MM.1S (cell line): ENCODE results near the gene CEP70.

Experiments used
- DNase-seq: peaks from one replicate; pipeline ENCODE4 v3.0.0-alpha.2; 2015
- H2AFZ ChIP-seq: fragments of 300-600 bp; sonication (generic); 2 replicates; pipeline ENCODE4 v1.6.0; 2016; ENCODE audit warnings: antibody characterized with exemption, low read length
- H3F3A ChIP-seq: fragments of 300-600 bp; sonication (generic); 2 replicates; pipeline ENCODE4 v1.6.1; 2016; ENCODE audit warnings: mild to moderate bottlenecking, antibody characterized with exemption, low read length, moderate library complexity, mixed read lengths; ENCODE audit not compliant: insufficient read depth
- H3K27ac ChIP-seq: fragments of 300-600 bp; sonication (generic); 2 replicates; pipeline ENCODE4 v1.5.1; 2016; ENCODE audit warnings: mild to moderate bottlenecking, low read length
- H3K27me3 ChIP-seq: fragments of 300-600 bp; sonication (generic); replicated peaks from 2 replicates; pipeline ENCODE4 v1.6.0; 2016; ENCODE audit warnings: low read length; ENCODE audit not compliant: insufficient read depth
- H3K36me3 ChIP-seq: fragments of 300-600 bp; sonication (generic); replicated peaks from 2 replicates; pipeline ENCODE4 v1.6.1; 2016; ENCODE audit warnings: mild to moderate bottlenecking, low read length, mixed read lengths; ENCODE audit not compliant: insufficient read depth
- H3K4me1 ChIP-seq: fragments of 300-600 bp; sonication (generic); 2 replicates; pipeline ENCODE4 v1.6.1; 2016; ENCODE audit warnings: low read length, mixed read lengths
- H3K4me2 ChIP-seq: fragments of 300-600 bp; sonication (generic); 2 replicates; pipeline ENCODE4 v1.6.0; 2016; ENCODE audit warnings: low read depth, low read length
- H3K4me3 ChIP-seq: fragments of 300-600 bp; sonication (generic); 2 replicates; pipeline ENCODE4 v1.5.1; 2016; ENCODE audit warnings: low read length, mixed read lengths
- H3K79me2 ChIP-seq: fragments of 300-600 bp; sonication (generic); 2 replicates; pipeline ENCODE4 v1.6.1; 2016; ENCODE audit warnings: mixed run types, low read length, mixed read lengths
- H3K9ac ChIP-seq: fragments of 300-600 bp; sonication (generic); 2 replicates; pipeline ENCODE4 v1.6.1; 2016; ENCODE audit warnings: low read length, mixed read lengths
- H3K9me2 ChIP-seq: fragments of 300-600 bp; sonication (generic); replicated peaks from 2 replicates; pipeline ENCODE4 v1.6.1; 2016; ENCODE audit warnings: mild to moderate bottlenecking, low read length, mixed read lengths; ENCODE audit not compliant: insufficient read depth
- H3K9me3 ChIP-seq: fragments of 300-600 bp; sonication (generic); replicated peaks from 2 replicates; pipeline ENCODE4 v1.6.1; 2016; ENCODE audit warnings: mild to moderate bottlenecking, low read length, mixed read lengths; ENCODE audit not compliant: insufficient read depth
- H4K20me1 ChIP-seq: fragments of 300-600 bp; sonication (generic); 2 replicates; pipeline ENCODE4 v1.6.1; 2016; ENCODE audit warnings: mild to moderate bottlenecking, low read length, moderate library complexity, mixed read lengths; ENCODE audit not compliant: insufficient read depth
- EZH2 ChIP-seq: fragments of 300-600 bp; sonication (generic); optimal IDR thresholded peaks from 2 replicates; pipeline ENCODE3; 2017; ENCODE audit warnings: low read depth, mild to moderate bottlenecking, antibody characterized with exemption, low read length, mixed read lengths
- EZH2phosphoT487 ChIP-seq: fragments of 300-600 bp; sonication (generic); IDR thresholded peaks from 2 replicates; pipeline ENCODE4 v1.6.1; 2018; ENCODE audit warnings: antibody characterized with exemption, low read length
- TF ChIP-seq, protein P1 (sequence below): fragments of 300-600 bp; sonication (generic); IDR thresholded peaks from 2 replicates; pipeline ENCODE4 v1.5.1; 2016; ENCODE audit warnings: antibody characterized with exemption, low read length, mixed read lengths

Gene CEP70

DNA sequence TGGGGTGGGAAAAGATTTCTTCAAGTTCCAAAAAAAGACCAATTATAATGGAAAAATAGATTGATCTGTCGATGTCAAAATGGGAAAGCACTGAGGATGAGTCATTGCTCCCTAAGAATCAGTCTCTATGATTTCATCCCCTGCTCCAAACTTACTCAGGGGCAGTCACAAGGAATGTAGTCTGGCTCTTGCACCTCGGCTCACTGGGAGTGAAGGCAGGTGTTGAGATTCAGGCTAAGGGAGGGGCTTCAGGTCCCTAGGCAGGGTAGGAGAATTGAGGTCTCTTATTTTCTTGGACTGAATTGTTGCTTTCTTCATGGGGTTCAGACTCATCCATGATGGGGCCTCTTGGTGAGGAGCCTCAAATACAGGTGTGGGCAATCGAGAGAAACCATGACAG lies 145.4 kb downstream of the CEP70 start:
- TF ChIP-seq EZH2phosphoT487 (no peak), EZH2 (no peak)
- TF ChIP-seq, protein P1, sequence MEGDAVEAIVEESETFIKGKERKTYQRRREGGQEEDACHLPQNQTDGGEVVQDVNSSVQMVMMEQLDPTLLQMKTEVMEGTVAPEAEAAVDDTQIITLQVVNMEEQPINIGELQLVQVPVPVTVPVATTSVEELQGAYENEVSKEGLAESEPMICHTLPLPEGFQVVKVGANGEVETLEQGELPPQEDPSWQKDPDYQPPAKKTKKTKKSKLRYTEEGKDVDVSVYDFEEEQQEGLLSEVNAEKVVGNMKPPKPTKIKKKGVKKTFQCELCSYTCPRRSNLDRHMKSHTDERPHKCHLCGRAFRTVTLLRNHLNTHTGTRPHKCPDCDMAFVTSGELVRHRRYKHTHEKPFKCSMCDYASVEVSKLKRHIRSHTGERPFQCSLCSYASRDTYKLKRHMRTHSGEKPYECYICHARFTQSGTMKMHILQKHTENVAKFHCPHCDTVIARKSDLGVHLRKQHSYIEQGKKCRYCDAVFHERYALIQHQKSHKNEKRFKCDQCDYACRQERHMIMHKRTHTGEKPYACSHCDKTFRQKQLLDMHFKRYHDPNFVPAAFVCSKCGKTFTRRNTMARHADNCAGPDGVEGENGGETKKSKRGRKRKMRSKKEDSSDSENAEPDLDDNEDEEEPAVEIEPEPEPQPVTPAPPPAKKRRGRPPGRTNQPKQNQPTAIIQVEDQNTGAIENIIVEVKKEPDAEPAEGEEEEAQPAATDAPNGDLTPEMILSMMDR, result no peak
- H3F3A ChIP-seq, result no peaks in the 10 kb centered on the region
- no peaks in the 10 kb centered on the region for H3K9me3 ChIP-seq
- H2AFZ ChIP-seq, result no peak overlapping the region
- no peaks in the 10 kb centered on the region for H3K4me1 ChIP-seq
- no peak overlapping the region for H3K4me2 ChIP-seq
- DNase-seq, result no peak
- H3K9me2 ChIP-seq, result no peaks in the 10 kb centered on the region
- H3K79me2 ChIP-seq, result no peaks in the 10 kb centered on the region
- H3K27me3 ChIP-seq, result no peaks in the 10 kb centered on the region
- H3K36me3 ChIP-seq, result no peaks in the 10 kb centered on the region
- H3K4me3 ChIP-seq, result no peak overlapping the region
- H4K20me1 ChIP-seq, result no peaks in the 10 kb centered on the region
- H3K9ac ChIP-seq, result no peak overlapping the region
- no peak overlapping the region for H3K27ac ChIP-seq

DNA sequence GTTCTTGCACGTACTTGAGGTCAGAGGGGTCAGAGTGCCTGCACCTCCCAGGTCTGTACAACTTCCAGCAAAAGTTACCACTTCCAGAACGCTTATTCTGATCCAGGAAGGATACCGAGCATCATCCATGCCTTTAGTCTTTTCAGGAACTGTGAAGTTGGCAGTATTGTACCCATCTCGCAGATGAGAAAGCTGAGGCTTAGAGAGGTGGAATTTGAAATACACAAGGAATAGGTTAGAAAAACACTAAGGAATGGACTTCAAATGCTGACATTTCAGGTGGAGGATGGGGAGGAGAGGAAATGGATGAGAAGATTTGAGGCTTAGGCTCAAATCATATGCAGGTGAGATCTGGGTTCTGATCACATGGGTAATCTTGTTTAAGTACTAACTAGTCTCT lies 148.4 kb downstream of the CEP70 start:
- H3K36me3 ChIP-seq, result no peaks in the 10 kb centered on the region
- no peaks in the 10 kb centered on the region for H3K79me2 ChIP-seq
- H3K9ac ChIP-seq, result no peak overlapping the region
- H3K4me2 ChIP-seq, result no peak overlapping the region
- H3F3A ChIP-seq, result no peaks in the 10 kb centered on the region
- no peaks in the 10 kb centered on the region for H3K27me3 ChIP-seq
- no peaks in the 10 kb centered on the region for H3K9me3 ChIP-seq
- no peaks in the 10 kb centered on the region for H4K20me1 ChIP-seq
- DNase-seq, result no peak
- H2AFZ ChIP-seq, result no peak overlapping the region
- no peak overlapping the region for H3K27ac ChIP-seq
- no peaks in the 10 kb centered on the region for H3K4me1 ChIP-seq
- TF ChIP-seq EZH2phosphoT487, result no peak
- TF ChIP-seq, protein P1, result no peak
- no peak for TF ChIP-seq EZH2
- no peak overlapping the region for H3K4me3 ChIP-seq
- H3K9me2 ChIP-seq, result no peaks in the 10 kb centered on the region

DNA sequence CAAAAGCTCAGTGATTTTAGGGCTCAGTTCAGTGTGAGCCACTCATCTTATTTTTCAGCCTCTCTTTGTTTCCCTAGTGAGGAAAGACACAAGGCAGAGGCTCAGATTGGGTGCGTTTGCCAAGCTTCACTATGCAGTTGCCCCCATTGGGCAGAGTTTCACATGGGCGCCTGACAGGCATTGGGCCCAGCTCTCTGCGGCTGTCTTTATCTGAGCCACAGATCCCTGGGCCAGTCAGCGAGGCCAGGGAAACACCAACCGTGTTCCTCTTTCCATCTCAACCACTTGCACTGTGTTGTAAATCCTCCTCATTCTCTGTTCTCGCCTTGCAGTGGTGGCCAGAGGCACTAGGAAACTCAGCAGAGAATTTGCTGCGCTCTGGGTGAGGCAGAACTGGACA lies 148.8 kb downstream of the CEP70 start:
- no peaks in the 10 kb centered on the region for H3K9me2 ChIP-seq
- TF ChIP-seq EZH2phosphoT487 (no peak), EZH2 (no peak)
- TF ChIP-seq, protein P1, result no peak
- H3K4me2 ChIP-seq, result no peak overlapping the region
- no peaks in the 10 kb centered on the region for H3K27me3 ChIP-seq
- no peak for DNase-seq
- no peak overlapping the region for H3K27ac ChIP-seq
- no peak overlapping the region for H2AFZ ChIP-seq
- no peak overlapping the region for H3K9ac ChIP-seq
- no peaks in the 10 kb centered on the region for H3K4me1 ChIP-seq
- H3K9me3 ChIP-seq, result no peaks in the 10 kb centered on the region
- H3K4me3 ChIP-seq, result no peak overlapping the region
- no peaks in the 10 kb centered on the region for H3F3A ChIP-seq
- H3K79me2 ChIP-seq, result no peaks in the 10 kb centered on the region
- H4K20me1 ChIP-seq, result no peaks in the 10 kb centered on the region
- H3K36me3 ChIP-seq, result no peaks in the 10 kb centered on the region
